ENCODE data around the gene MCOLN1.

DNA sequence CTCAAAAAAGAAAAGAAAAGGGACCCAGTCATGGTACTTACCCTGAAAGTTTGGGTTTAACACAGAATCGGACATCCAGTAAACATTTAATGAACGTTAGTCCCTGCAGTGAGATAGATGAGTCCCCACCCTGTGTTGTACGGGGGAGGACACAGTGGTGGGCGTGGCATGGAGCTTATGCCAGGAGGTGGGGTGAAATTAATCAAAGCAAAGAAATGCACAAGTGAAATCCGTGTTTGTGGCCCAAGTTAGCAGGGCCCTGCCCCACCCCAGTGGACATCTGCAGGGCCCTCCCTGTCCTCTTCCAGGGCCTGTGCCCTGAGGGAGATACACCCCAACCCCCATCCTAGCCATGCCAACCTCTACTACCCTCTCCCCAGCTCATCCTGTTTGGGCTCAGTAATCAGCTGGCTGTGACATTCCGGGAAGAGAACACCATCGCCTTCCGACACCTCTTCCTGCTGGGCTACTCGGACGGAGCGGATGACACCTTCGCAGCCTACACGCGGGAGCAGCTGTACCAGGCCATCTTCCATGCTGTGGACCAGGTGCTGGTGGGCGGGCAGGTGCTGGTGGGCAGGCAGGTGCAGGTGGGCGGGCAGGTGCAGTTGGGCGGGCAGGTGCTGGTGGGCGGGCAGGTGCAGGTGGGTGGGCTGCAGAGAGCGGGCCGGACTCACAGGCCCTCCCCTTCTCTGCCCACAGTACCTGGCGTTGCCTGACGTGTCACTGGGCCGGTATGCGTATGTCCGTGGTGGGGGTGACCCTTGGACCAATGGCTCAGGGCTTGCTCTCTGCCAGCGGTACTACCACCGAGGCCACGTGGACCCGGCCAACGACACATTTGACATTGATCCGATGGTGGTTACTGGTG is 3.9 kb downstream of the MCOLN1 start:
- TF ChIP-seq, protein P1, sequence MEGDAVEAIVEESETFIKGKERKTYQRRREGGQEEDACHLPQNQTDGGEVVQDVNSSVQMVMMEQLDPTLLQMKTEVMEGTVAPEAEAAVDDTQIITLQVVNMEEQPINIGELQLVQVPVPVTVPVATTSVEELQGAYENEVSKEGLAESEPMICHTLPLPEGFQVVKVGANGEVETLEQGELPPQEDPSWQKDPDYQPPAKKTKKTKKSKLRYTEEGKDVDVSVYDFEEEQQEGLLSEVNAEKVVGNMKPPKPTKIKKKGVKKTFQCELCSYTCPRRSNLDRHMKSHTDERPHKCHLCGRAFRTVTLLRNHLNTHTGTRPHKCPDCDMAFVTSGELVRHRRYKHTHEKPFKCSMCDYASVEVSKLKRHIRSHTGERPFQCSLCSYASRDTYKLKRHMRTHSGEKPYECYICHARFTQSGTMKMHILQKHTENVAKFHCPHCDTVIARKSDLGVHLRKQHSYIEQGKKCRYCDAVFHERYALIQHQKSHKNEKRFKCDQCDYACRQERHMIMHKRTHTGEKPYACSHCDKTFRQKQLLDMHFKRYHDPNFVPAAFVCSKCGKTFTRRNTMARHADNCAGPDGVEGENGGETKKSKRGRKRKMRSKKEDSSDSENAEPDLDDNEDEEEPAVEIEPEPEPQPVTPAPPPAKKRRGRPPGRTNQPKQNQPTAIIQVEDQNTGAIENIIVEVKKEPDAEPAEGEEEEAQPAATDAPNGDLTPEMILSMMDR (conservative IDR thresholded peaks at IDR 0.05; ENCODE audit: low read depth, low read length) = no peak
- no peak for TF ChIP-seq RFX5 (IDR thresholded peaks at IDR 0.05; ENCODE audit: low read depth, low read length)
- TF ChIP-seq RAD21 (IDR thresholded peaks at IDR 0.05; ENCODE audit: low read length) = no peak
- no peak for TF ChIP-seq MXI1 (IDR thresholded peaks at IDR 0.05; ENCODE audit: borderline replicate concordance, low read depth, low read length)
- TF ChIP-seq CHD1 (IDR thresholded peaks at IDR 0.05; ENCODE audit: low read depth, low read length) = no peak
- no peak for TF ChIP-seq CEBPB (IDR thresholded peaks at IDR 0.05; ENCODE audit: low read depth, low read length)
- no peak for TF ChIP-seq POLR2A (IDR thresholded peaks at IDR 0.05; ENCODE audit: low read depth, low read length)

All from IMR-90 (cell line).